GM23338 (cell line): ENCODE data around the gene HEYL. TPM values are rescaled to one million over a fixed set of nuclear protein-coding genes. Genes with fewer than 3 reads are reported as not detected.

Source experiments
- ATAC-seq: fragments of 200-7000 bp; cut with Tn5 transposase; 3 replicates; pipeline ENCODE4 v1.9.1; 2020
- DNase-seq: peaks from one replicate; pipeline ENCODE4 v3.0.0-alpha.2; 2015; ENCODE audit warnings: low spot score
- H2AFZ ChIP-seq: fragments of 200-600 bp; sonication (generic); 2 replicates; pipeline ENCODE4 v1.8.0; 2016; ENCODE audit warnings: antibody characterized with exemption, mild to moderate bottlenecking, moderate library complexity
- H3F3A ChIP-seq: fragments of 200-600 bp; sonication (generic); replicated peaks from 2 replicates; pipeline ENCODE4 v1.8.0; 2017; ENCODE audit warnings: antibody characterized with exemption, mixed run types, low read depth
- H3K27ac ChIP-seq: fragments of 200-600 bp; sonication (generic); 2 replicates; pipeline ENCODE4 v1.6.1; 2016; ENCODE audit warnings: low read depth
- H3K27me3 ChIP-seq: fragments of 200-600 bp; sonication (generic); 2 replicates; pipeline ENCODE4 v1.8.0; 2016; ENCODE audit warnings: mild to moderate bottlenecking, mixed run types, moderate library complexity; ENCODE audit not compliant: insufficient read depth
- H3K36me3 ChIP-seq: fragments of 200-600 bp; sonication (generic); 2 replicates; pipeline ENCODE4 v1.8.0; 2016; ENCODE audit warnings: mild to moderate bottlenecking; ENCODE audit not compliant: insufficient read depth
- H3K4me1 ChIP-seq: fragments of 200-600 bp; sonication (generic); 2 replicates; pipeline ENCODE4 v1.8.0; 2016; ENCODE audit warnings: mild to moderate bottlenecking, moderate library complexity; ENCODE audit not compliant: insufficient read depth
- H3K4me2 ChIP-seq: fragments of 200-600 bp; sonication (generic); 2 replicates; pipeline ENCODE4 v1.7.1; 2017; ENCODE audit warnings: mixed run types
- H3K4me3 ChIP-seq: fragments of 200-600 bp; sonication (generic); 2 replicates; pipeline ENCODE4 v1.6.1; 2016; ENCODE audit warnings: mixed run types
- H3K79me2 ChIP-seq: fragments of 200-600 bp; sonication (generic); replicated peaks from 2 replicates; pipeline ENCODE4 v1.8.0; 2017; ENCODE audit warnings: mild to moderate bottlenecking; ENCODE audit not compliant: insufficient read depth
- H3K9me2 ChIP-seq: fragments of 200-600 bp; sonication (generic); 2 replicates; pipeline ENCODE4 v1.8.0; 2017; ENCODE audit not compliant: insufficient read depth
- H4K20me1 ChIP-seq: fragments of 200-600 bp; sonication (generic); replicated peaks from 2 replicates; pipeline ENCODE4 v1.8.0; 2017; ENCODE audit warnings: mild to moderate bottlenecking; ENCODE audit not compliant: insufficient read depth
- H3K27ac Mint-ChIP-seq: 2 replicates; pipeline ENCODE4 v1.8.0; 2020; ENCODE audit warnings: inconsistent platforms, mild to moderate bottlenecking, moderate library complexity, mixed read lengths
- H3K27me3 Mint-ChIP-seq: 3 replicates; pipeline ENCODE4 v1.8.0; 2022; ENCODE audit warnings: low read depth, mild to moderate bottlenecking, moderate library complexity, mixed read lengths, inconsistent platforms; ENCODE audit not compliant: insufficient read depth, poor library complexity
- H3K36me3 Mint-ChIP-seq: 3 replicates; pipeline ENCODE4 v1.8.0; 2021; ENCODE audit warnings: low read depth, mild to moderate bottlenecking, inconsistent platforms, moderate library complexity, mixed read lengths
- H3K4me1 Mint-ChIP-seq: 3 replicates; pipeline ENCODE4 v1.8.0; 2020; ENCODE audit warnings: mild to moderate bottlenecking, inconsistent platforms, mixed read lengths
- H3K4me3 Mint-ChIP-seq: 3 replicates; pipeline ENCODE4 v1.8.0; 2021; ENCODE audit warnings: moderate library complexity, mild to moderate bottlenecking, inconsistent platforms, mixed read lengths
- H3K9me3 Mint-ChIP-seq: 3 replicates; pipeline ENCODE4 v1.8.0; 2020; ENCODE audit warnings: moderate library complexity, mild to moderate bottlenecking, inconsistent platforms, mixed read lengths
- CREB1 ChIP-seq: fragments of 250-450 bp; sonication (Bioruptor Pico); IDR thresholded peaks from 2 replicates; pipeline ENCODE4 v1.5.0; 2020; ENCODE audit warnings: low read depth, mild to moderate bottlenecking, moderate library complexity
- CTCF ChIP-seq, 2 experiments: fragments of 200-600 bp in 1 of 2; sonication (generic) in 1 of 2; conservative IDR thresholded peaks; 2 replicates each; pipeline versions ENCODE4 v1.5.1 to v1.6.1; 2016 to 2017; ENCODE audit warnings: antibody characterized with exemption in 2 of 2, low read depth in 2 of 2, mild to moderate bottlenecking in 2 of 2, moderate library complexity in 1 of 2
- JUNB ChIP-seq: IDR thresholded peaks from one replicate; pipeline ENCODE4 v1.6.1; 2016; ENCODE audit warnings: antibody characterized with exemption; ENCODE audit not compliant: unreplicated experiment
- NANOG ChIP-seq: IDR thresholded peaks from 2 replicates; pipeline ENCODE4 v1.6.1; 2016; ENCODE audit warnings: antibody characterized with exemption, borderline replicate concordance
- POLR2AphosphoS5 ChIP-seq: IDR thresholded peaks from 2 replicates; pipeline ENCODE4 v1.6.1; 2016; ENCODE audit warnings: antibody characterized with exemption, low read depth
- REST ChIP-seq: IDR thresholded peaks from one replicate; pipeline ENCODE4 v1.6.1; 2018; ENCODE audit warnings: antibody characterized with exemption; ENCODE audit not compliant: unreplicated experiment
- ZNF331 ChIP-seq: fragments of 250-450 bp; sonication (Bioruptor Pico); IDR thresholded peaks from 2 replicates; pipeline ENCODE4 v1.5.0; 2020; ENCODE audit warnings: low read depth, mild to moderate bottlenecking, moderate library complexity
- polyA plus RNA-seq: library from polyadenylated mRNA; unstranded; fragments of >200 nt; fragmentation: Nextera tagmentation; extraction: Ambion mirVana; gene quantifications from 2 replicates; pipeline ENCODE4 v1.2.1, GENCODE V29; 2016
- total RNA-seq: library from RNA; depleted of rRNA; stranded (reverse); fragments of >200 nt; shearing (Covaris generic); gene quantifications from 2 replicates; pipeline ENCODE4 v1.2.3, GENCODE V29; 2014

The HEYL gene
- total and polyA plus RNA-seq, 2 experiments from 2014 or later: 1.6 to 4.5 TPM

GRCh38 chr1:39647247-39647646 lies 7.8 kb upstream of the HEYL start:
- Mint-ChIP-seq H3K9me3 (no peaks in the 10 kb centered on the region), H3K36me3 (no peaks in the 10 kb centered on the region), H3K27me3 (peaks cover 16% of the 10 kb centered on the region), H3K4me1 (peaks cover 17% of the 10 kb centered on the region), H3K27ac (no peak overlapping the region), H3K4me3 (peak overlapping the region; percentile 9; the same call in 1 of the 3 replicates)
- TF ChIP-seq CREB1 (no peak), CTCF (conservative IDR thresholded peaks at IDR 0.05; ENCODE audit: low read depth in 2 of 2) (no peak), ZNF331 (CRISPR knock-in tag) (no peak), POLR2AphosphoS5 (no peak), JUNB (no peak), NANOG (no peak), REST (no peak)
- no peak overlapping the region for H3K4me3 ChIP-seq
- H3K27ac ChIP-seq: no peak overlapping the region
- no peak for DNase-seq
- H3K4me2 ChIP-seq: peak overlapping the region; percentile 51; the same call in 1 of the 2 replicates
- no peaks in the 10 kb centered on the region for H3K36me3 ChIP-seq
- H3K79me2 ChIP-seq: no peaks in the 10 kb centered on the region
- no peak for ATAC-seq
- H3K4me1 ChIP-seq: peaks cover 10% of the 10 kb centered on the region
- peaks cover 4% of the 10 kb centered on the region; the same call in 1 of the 2 replicates for H3K9me2 ChIP-seq
- no peaks in the 10 kb centered on the region for H4K20me1 ChIP-seq
- peaks cover 30% of the 10 kb centered on the region for H3K27me3 ChIP-seq
- H2AFZ ChIP-seq: no peak overlapping the region
- H3F3A ChIP-seq: 0 out of 2 replicates have a peak, but pooled peaks cover 5% of the 10 kb centered on the region

GRCh38 chr1:39646232-39647081 lies 7.0 kb upstream of the HEYL start:
- Mint-ChIP-seq H3K27me3 (peaks cover 16% of the 10 kb centered on the region), H3K4me1 (peaks cover 17% of the 10 kb centered on the region), H3K27ac (no peak overlapping the region; the same call in 1 of the 2 replicates), H3K4me3 (no peak overlapping the region), H3K9me3 (no peaks in the 10 kb centered on the region), H3K36me3 (no peaks in the 10 kb centered on the region)
- peak overlapping the region; percentile 52; the same call in 1 of the 2 replicates for H3K27ac ChIP-seq
- 0 out of 2 replicates have a peak, but pooled peaks cover 5% of the 10 kb centered on the region for H3F3A ChIP-seq
- H3K36me3 ChIP-seq: no peaks in the 10 kb centered on the region
- 0 out of 2 replicates have a peak overlapping the region, but pooled peaks have one; percentile 26 for H3K4me3 ChIP-seq
- H4K20me1 ChIP-seq: no peaks in the 10 kb centered on the region
- H3K27me3 ChIP-seq: peaks cover 31% of the 10 kb centered on the region
- peak overlapping the region; percentile 73; the same call in 1 of the 2 replicates for H3K4me2 ChIP-seq
- TF ChIP-seq CTCF (conservative IDR thresholded peaks at IDR 0.05; ENCODE audit: low read depth in 2 of 2) (peak in 1 of 2 experiments; percentile 37; a peak in 1 of 4 replicates), JUNB (no peak)
- H3K4me1 ChIP-seq: peaks cover 10% of the 10 kb centered on the region
- ATAC-seq (peak; percentile 90), DNase-seq (peak; percentile 80)
- 0 out of 2 replicates have a peak overlapping the region, but pooled peaks have one; percentile 88 for H2AFZ ChIP-seq
- H3K79me2 ChIP-seq: no peaks in the 10 kb centered on the region
- peaks cover 4% of the 10 kb centered on the region; the same call in 1 of the 2 replicates for H3K9me2 ChIP-seq
